ENCODE results near the gene PGS1. TPM values are rescaled to one million over a fixed set of nuclear protein-coding genes. Genes with fewer than 3 reads are reported as not detected.
A peak's percentile ranks its signal among the peaks of the same experiment; 100 is the strongest.

The PGS1 gene
- total RNA-seq, 4 donors from 2014 or later = 30.7 to 45.9 (median 35.6) TPM

DNA sequence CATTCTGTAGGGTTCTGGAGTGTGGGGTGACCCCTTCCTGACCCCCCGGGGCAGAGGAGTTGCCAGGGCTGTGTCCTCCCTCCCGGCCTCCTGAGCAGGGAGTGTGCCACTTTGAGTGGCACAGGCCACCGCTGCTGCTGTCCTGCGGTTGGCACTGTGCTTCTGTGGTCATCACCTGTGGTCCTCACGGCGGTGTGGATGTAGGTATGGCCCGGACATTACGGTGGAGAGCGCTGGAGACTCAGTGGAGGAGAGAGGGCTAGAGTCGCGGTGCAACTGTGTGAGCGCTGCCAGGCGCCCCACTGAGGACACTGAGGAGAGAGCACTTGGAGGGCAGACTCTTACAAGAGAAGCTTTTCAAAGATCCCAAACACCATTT lies 39.1 kb downstream of the PGS1 start:
- 89% methylated on average over 13 of the region's 13 CpGs for WGBS
- TF ChIP-seq CTCF (IDR thresholded peaks at IDR 0.05) = no peak
- peaks cover 0 to 63% (median 44%) of the 10 kb centered on the region in 4 donors for H3K36me3 ChIP-seq
- peak overlapping the region; percentile 69 to 80 (median 75) for H3K27ac ChIP-seq (replicated peaks in 1 of 4)
- H3K4me3 ChIP-seq = no peak overlapping the region
- H3K4me1 ChIP-seq = peaks cover 55 to 82% (median 75%) of the 10 kb centered on the region in 4 donors
- intact Hi-C loops (cut with DNase I) = no loop called here
- no peaks in the 10 kb centered on the region for H3K9me3 ChIP-seq
- no peaks in the 10 kb centered on the region for H3K27me3 ChIP-seq
- DNase-seq (ENCODE audit: extremely low spot score) = no peak

- Histone ChIP-seq H3K27ac (replicated peaks in 1 of 4) (peak overlapping the region in 2 of 4 donors; percentile 77 to 80), H3K9me3 (no peaks in the 10 kb centered on the region), H3K27me3 (no peaks in the 10 kb centered on the region), H3K36me3 (peaks cover 0 to 63% (median 43%) of the 10 kb centered on the region in 4 donors), H3K4me3 (no peak overlapping the region), H3K4me1 (peaks cover 46 to 76% (median 67%) of the 10 kb centered on the region in 4 donors)
- intact Hi-C loops (cut with DNase I) = no loop called here
- WGBS = 74% methylated on average over 12 of the region's 12 CpGs
- DNase-seq (ENCODE audit: extremely low spot score) = no peak
- TF ChIP-seq POLR2A (IDR thresholded peaks at IDR 0.05; ENCODE audit: low read depth) = no peak
- TF ChIP-seq CTCF (IDR thresholded peaks at IDR 0.05) = no peak
- TF ChIP-seq POLR2AphosphoS5 (IDR thresholded peaks at IDR 0.05) = no peak
- no peak for TF ChIP-seq EP300 (IDR thresholded peaks at IDR 0.05)
Observed at GRCh38 chr17:78418326-78419026, 40.0 kb downstream of the PGS1 start.

- Histone ChIP-seq H3K4me3 (no peak overlapping the region), H3K27ac (replicated peaks in 1 of 4) (peak overlapping the region; percentile 31 to 58 (median 38)), H3K36me3 (peaks cover 7 to 66% (median 50%) of the 10 kb centered on the region in 4 donors), H3K4me1 (peaks cover 34 to 67% (median 50%) of the 10 kb centered on the region in 4 donors), H3K9me3 (no peaks in the 10 kb centered on the region), H3K27me3 (no peaks in the 10 kb centered on the region)
- intact Hi-C loops (cut with DNase I) = no loop called here
- DNase-seq (ENCODE audit: extremely low spot score) = no peak
- no peak for TF ChIP-seq EP300 (IDR thresholded peaks at IDR 0.05)
- no peak for TF ChIP-seq POLR2AphosphoS5 (IDR thresholded peaks at IDR 0.05)
- no peak for TF ChIP-seq POLR2A (IDR thresholded peaks at IDR 0.05; ENCODE audit: low read depth)
- TF ChIP-seq CTCF (IDR thresholded peaks at IDR 0.05) = no peak
- 58% methylated on average over 12 of the region's 22 CpGs for WGBS
Observed at GRCh38 chr17:78419970-78420815, 41.7 kb downstream of the PGS1 start.

DNA sequence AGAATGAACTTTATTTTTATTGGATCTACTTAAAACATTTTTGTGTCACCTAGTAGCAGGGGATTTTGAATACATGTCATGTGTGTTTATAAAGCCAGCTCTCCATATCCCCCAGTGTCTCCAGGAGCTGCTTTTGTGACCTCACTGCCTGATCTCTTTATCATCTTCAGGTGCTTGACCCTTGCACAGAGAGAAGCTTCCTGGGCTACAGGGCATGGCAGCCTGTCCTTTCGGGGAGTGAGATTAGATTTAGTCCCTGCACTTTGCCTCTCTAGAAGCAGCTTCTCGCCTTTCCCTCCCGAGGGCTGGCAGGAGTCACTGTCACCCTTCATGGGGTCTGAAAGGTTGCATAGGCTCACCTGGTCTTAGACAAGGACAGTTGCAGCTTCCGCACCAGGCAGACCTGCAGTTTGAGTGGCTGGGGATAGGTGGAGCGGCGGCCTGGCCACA lies 42.7 kb downstream of the PGS1 start:
- Histone ChIP-seq H3K27me3 (no peaks in the 10 kb centered on the region), H3K27ac (replicated peaks in 1 of 4) (peak overlapping the region in 1 of 4 donors; percentile 17)

More for the DNA sequence above, 42.7 kb downstream of the PGS1 start:
- H3K9me3 ChIP-seq = no peaks in the 10 kb centered on the region
- WGBS = 100% methylated on average over 5 of the region's 6 CpGs
- TF ChIP-seq POLR2AphosphoS5 (IDR thresholded peaks at IDR 0.05) (no peak), EP300 (IDR thresholded peaks at IDR 0.05) (no peak), CTCF (IDR thresholded peaks at IDR 0.05) (no peak), POLR2A (IDR thresholded peaks at IDR 0.05; ENCODE audit: low read depth) (no peak)
- H3K36me3 ChIP-seq = peaks cover 10 to 67% (median 56%) of the 10 kb centered on the region in 4 donors
- no peak for DNase-seq (ENCODE audit: extremely low spot score)
- peaks cover 25 to 58% (median 41%) of the 10 kb centered on the region in 4 donors for H3K4me1 ChIP-seq
- intact Hi-C loops (cut with DNase I) = no loop called here
- H3K4me3 ChIP-seq = no peak overlapping the region

All from esophagus muscularis mucosa (tissue), 4 donors.